OCI-LY7 (cell line): Measurements from ENCODE around the gene TMEM135. TPM values are rescaled to one million over a fixed set of nuclear protein-coding genes. Genes with fewer than 3 reads are reported as not detected.

ENCODE experiments used
- BruUV-seq: library from RNA; stranded (reverse); fragments of 400-500 nt; replicated peaks from 2 replicates; lab custom pipeline; 2021; lab: Mats Ljungman, UMichigan
- CTCF ChIA-PET: fragments of 300-600 bp; sonication (Branson Sonifier 250); formaldehyde crosslinking; loops from one replicate; lab custom pipeline; 2022; ENCODE audit warnings: antibody characterized with exemption; ENCODE audit not compliant: unreplicated experiment; lab: Charles Lee
- POLR2A ChIA-PET: fragments of 300-600 bp; sonication (Branson Sonifier 250); formaldehyde crosslinking; loops from one replicate; lab custom pipeline; 2022; ENCODE audit warnings: antibody characterized with exemption; lab: Charles Lee
- DNase-seq: peaks from one replicate; pipeline ENCODE4 v3.0.0-alpha.2; 2015; ENCODE audit warnings: low spot score
- H2AFZ ChIP-seq: fragments of 200-600 bp; sonication (generic), shearing (Covaris generic); 2 replicates; pipeline ENCODE4 v1.6.1; 2014; ENCODE audit warnings: mild to moderate bottlenecking, antibody characterized with exemption, low read length, moderate library complexity
- H3K27ac ChIP-seq: fragments of 200-600 bp; sonication (generic); 2 replicates; pipeline ENCODE4 v1.5.1; 2014; ENCODE audit warnings: mixed run types, low read depth, mild to moderate bottlenecking, moderate library complexity, low read length, inconsistent platforms; ENCODE audit not compliant: poor library complexity, severe bottlenecking
- H3K36me3 ChIP-seq: fragments of 200-600 bp; sonication (generic); 2 replicates; pipeline ENCODE4 v1.6.1; 2014; ENCODE audit warnings: mild to moderate bottlenecking, antibody characterized with exemption, low read length, moderate library complexity, mixed read lengths; ENCODE audit not compliant: insufficient read depth
- H3K4me1 ChIP-seq: fragments of 200-600 bp; sonication (generic); 2 replicates; pipeline ENCODE4 v1.5.1; 2014; ENCODE audit warnings: mild to moderate bottlenecking, low read length; ENCODE audit not compliant: insufficient read depth, poor library complexity, severe bottlenecking
- H3K4me2 ChIP-seq: fragments of 200-600 bp; sonication (generic); 2 replicates; pipeline ENCODE4 v1.6.1; 2014; ENCODE audit warnings: mild to moderate bottlenecking, low read length
- H3K4me3 ChIP-seq: fragments of 200-600 bp; sonication (generic); 2 replicates; pipeline ENCODE4 v1.5.1; 2014; ENCODE audit warnings: mild to moderate bottlenecking, low read depth, low read length; ENCODE audit not compliant: poor library complexity, severe bottlenecking
- H3K79me2 ChIP-seq: fragments of 200-600 bp; sonication (generic); 2 replicates; pipeline ENCODE4 v1.6.1; 2016; ENCODE audit warnings: low read depth, mild to moderate bottlenecking, low read length, moderate library complexity, mixed read lengths; ENCODE audit not compliant: insufficient read depth
- H3K9me2 ChIP-seq: fragments of 200-600 bp; sonication (generic); 2 replicates; pipeline ENCODE4 v1.6.1; 2016; ENCODE audit warnings: mild to moderate bottlenecking, low read length, mixed read lengths; ENCODE audit not compliant: insufficient read depth
- H3K9me3 ChIP-seq: fragments of 200-600 bp; sonication (generic); 2 replicates; pipeline ENCODE4 v1.6.1; 2014; ENCODE audit warnings: mild to moderate bottlenecking, mixed run types, low read length, mixed read lengths
- H4K20me1 ChIP-seq: fragments of 200-600 bp; sonication (generic); 2 replicates; pipeline ENCODE4 v1.6.1; 2014; ENCODE audit warnings: mild to moderate bottlenecking, antibody characterized with exemption, low read length, moderate library complexity, mixed read lengths; ENCODE audit not compliant: insufficient read depth
- CTCF ChIP-seq: fragments of 200-600 bp; sonication (generic); conservative IDR thresholded peaks from 2 replicates; pipeline ENCODE4 v1.5.1; 2014; ENCODE audit warnings: mild to moderate bottlenecking, antibody characterized with exemption, low read length, moderate library complexity, mixed read lengths
- EZH2phosphoT487 ChIP-seq: fragments of 200-600 bp; sonication (generic); IDR thresholded peaks from 2 replicates; pipeline ENCODE4 v1.6.1; 2018; ENCODE audit warnings: low read depth, borderline replicate concordance, mild to moderate bottlenecking, mixed run types, antibody characterized with exemption, low read length, moderate library complexity, mixed read lengths
- intact Hi-C: fragments of 100-400 bp; cut with micrococcal nuclease; formaldehyde crosslinking; loops from one replicate; pipeline ENCODE4 v1.10.0; 2022; ENCODE audit not compliant: unreplicated experiment
- total RNA-seq, 2 experiments: library from RNA; depleted of rRNA in 1 of 2; stranded (reverse); fragments of >200 nt in 1 of 2; shearing (Covaris generic) in 1 of 2; gene quantifications; 2 replicates each; pipeline ENCODE4 v1.2.3, GENCODE V29; 2014 to 2022

The TMEM135 gene
- total RNA-seq, 2 experiments from 2014 or later: 14.5 to 56.4 TPM

GRCh38 chr11:87212891-87213290 lies 175.2 kb downstream of the TMEM135 start:
- H3K27ac ChIP-seq: no peak overlapping the region
- ChIA-PET POLR2A (no interaction called here), CTCF (no interaction called here)
- TF ChIP-seq EZH2phosphoT487: no peak
- no peak for TF ChIP-seq CTCF
- H3K4me3 ChIP-seq: no peak overlapping the region
- no peak overlapping the region for H3K4me2 ChIP-seq
- no peak overlapping the region for H2AFZ ChIP-seq
- H3K9me3 ChIP-seq: no peaks in the 10 kb centered on the region
- no peak for DNase-seq
- no peaks in the 10 kb centered on the region for H3K36me3 ChIP-seq
- no peaks in the 10 kb centered on the region for H4K20me1 ChIP-seq
- no peaks in the 10 kb centered on the region for H3K79me2 ChIP-seq
- no peaks in the 10 kb centered on the region for H3K9me2 ChIP-seq
- H3K4me1 ChIP-seq: no peaks in the 10 kb centered on the region
- no TSS peak for BruUV-seq
- intact Hi-C loops: no loop called here

- no peak for TF ChIP-seq EZH2phosphoT487
- TF ChIP-seq CTCF: no peak
- Histone ChIP-seq H3K4me3 (no peak overlapping the region), H3K9me2 (no peaks in the 10 kb centered on the region), H3K4me2 (no peak overlapping the region), H2AFZ (no peak overlapping the region), H3K27ac (no peak overlapping the region), H3K79me2 (no peaks in the 10 kb centered on the region), H3K4me1 (no peaks in the 10 kb centered on the region), H3K9me3 (no peaks in the 10 kb centered on the region), H3K36me3 (no peaks in the 10 kb centered on the region), H4K20me1 (no peaks in the 10 kb centered on the region)
- DNase-seq: no peak
- ChIA-PET POLR2A (no interaction called here), CTCF (no interaction called here)
- intact Hi-C loops: no loop called here
- BruUV-seq: no TSS peak
Observed at GRCh38 chr11:87213444-87213843, 175.7 kb downstream of the TMEM135 start.

GRCh38 chr11:87215236-87215635 lies 177.5 kb downstream of the TMEM135 start:
- no peak overlapping the region for H3K4me2 ChIP-seq
- POLR2A ChIA-PET: no interaction called here
- BruUV-seq: no TSS peak
- no peaks in the 10 kb centered on the region for H3K36me3 ChIP-seq
- no peak overlapping the region for H2AFZ ChIP-seq
- H3K9me2 ChIP-seq: no peaks in the 10 kb centered on the region
- H3K27ac ChIP-seq: no peak overlapping the region
- TF ChIP-seq EZH2phosphoT487 (no peak), CTCF (no peak)
- H3K79me2 ChIP-seq: no peaks in the 10 kb centered on the region
- intact Hi-C loops: no loop called here
- CTCF ChIA-PET: no interaction called here
- DNase-seq: no peak
- H3K4me1 ChIP-seq: no peaks in the 10 kb centered on the region
- H3K9me3 ChIP-seq: no peaks in the 10 kb centered on the region
- H3K4me3 ChIP-seq: no peak overlapping the region
- H4K20me1 ChIP-seq: no peaks in the 10 kb centered on the region
